Gastroesophageal sphincter (tissue), 4 donors: ENCODE measurements around the gene BAAT. TPM values are rescaled to one million over a fixed set of nuclear protein-coding genes. Genes with fewer than 3 reads are reported as not detected.

Experiments
- ATAC-seq: fragments of 150-250 bp; one replicate; pipeline ENCODE4 v1.9.1; 2016; ENCODE audit warnings: mild to moderate bottlenecking, moderate library complexity
- H3K27ac ChIP-seq, 4 donors: fragments of 200-600 bp; sonication (generic) in 3 of 4; 1 replicate in 3 of 4; 2 replicates in 1 of 4; pipeline ENCODE4 v1.5.1; 2016 to 2019
- H3K27me3 ChIP-seq: fragments of 200-600 bp; sonication (generic); one replicate; pipeline ENCODE4 v1.5.1; 2019
- H3K36me3 ChIP-seq, 2 donors: fragments of 200-600 bp; sonication (generic); one replicate each; pipeline ENCODE4 v1.5.1; 2019; ENCODE audit warnings: control low read depth in 1 of 2
- H3K4me1 ChIP-seq, 3 donors: fragments of 200-600 bp; sonication (generic); 1 replicate in 2 of 3; 2 replicates in 1 of 3; pipeline ENCODE4 v1.5.1; 2016 to 2019; ENCODE audit warnings: control low read depth in 2 of 3
- H3K4me3 ChIP-seq, 2 donors: fragments of 200-600 bp; sonication (generic); one replicate each; pipeline ENCODE4 v1.5.1; 2019; ENCODE audit warnings: mild to moderate bottlenecking in 1 of 2, moderate library complexity in 1 of 2
- H3K9me3 ChIP-seq, 3 donors: fragments of 200-600 bp; sonication (generic); one replicate each; pipeline ENCODE4 v1.5.1; 2017 to 2019; ENCODE audit warnings: control low read depth in 2 of 3
- CTCF ChIP-seq, 4 experiments: fragments of 200-600 bp in 2 of 4; fragments of 450-650 bp in 2 of 4; sonication (generic) in 1 of 4; IDR thresholded peaks; one replicate each; pipeline ENCODE4 v1.5.1; 2017 to 2019; ENCODE audit warnings: antibody characterized with exemption in 4 of 4, mild to moderate bottlenecking in 2 of 4, moderate library complexity in 2 of 4
- EP300 ChIP-seq: sonication (generic); formaldehyde crosslinking; IDR thresholded peaks from one replicate; pipeline ENCODE4 v1.6.1; 2017; ENCODE audit warnings: antibody characterized with exemption, mild to moderate bottlenecking
- POLR2A ChIP-seq, 2 donors: fragments of 450-650 bp; IDR thresholded peaks; one replicate each; pipeline ENCODE4 v1.6.1; 2017; ENCODE audit warnings: antibody characterized with exemption in 2 of 2, mild to moderate bottlenecking in 2 of 2, moderate library complexity in 1 of 2
- POLR2AphosphoS5 ChIP-seq: sonication (generic); formaldehyde crosslinking; IDR thresholded peaks from one replicate; pipeline ENCODE4 v1.6.1; 2017; ENCODE audit warnings: antibody characterized with exemption
- WGBS, 2 donors: methylation state at CpG; one replicate each; pipeline ENCODE4 v1.1.5; 2018; ENCODE audit warnings: low coverage in 1 of 2; 5-methylcytosine and 5-hydroxymethylcytosine counted together
- small RNA-seq, 4 donors: library from RNA; depleted of rRNA; stranded (forward); fragments of <200 nt; gene quantifications; one replicate each; pipeline ENCODE3, GENCODE V24; 2016
- total RNA-seq, 4 donors: library from RNA; depleted of rRNA; stranded (reverse); fragments of >200 nt; gene quantifications; one replicate each; pipeline ENCODE4 v1.1.0, GENCODE V29; 2016

The BAAT gene
- total RNA-seq, 4 donors from 2014 or later: 0.25 TPM; not detected in 3

- Histone ChIP-seq H3K4me1 (no peaks in the 10 kb centered on the region), H3K4me3 (no peak overlapping the region), H3K27ac (no peak overlapping the region), H3K9me3 (no peaks in the 10 kb centered on the region), H3K27me3 (peaks cover 9% of the 10 kb centered on the region), H3K36me3 (no peaks in the 10 kb centered on the region)
- 73 to 78% methylated on average over 2 of the region's 2 CpGs for WGBS, 2 donors
- TF ChIP-seq POLR2A (IDR thresholded peaks at IDR 0.05) (no peak), CTCF (IDR thresholded peaks at IDR 0.05) (no peak), EP300 (no peak), POLR2AphosphoS5 (no peak)
- ATAC-seq: no peak
Observed at GRCh38 chr9:101315112-101315450, 69.7 kb downstream of the BAAT start.

- ATAC-seq: no peak
- Histone ChIP-seq H3K9me3 (no peaks in the 10 kb centered on the region), H3K27ac (no peak overlapping the region), H3K36me3 (no peaks in the 10 kb centered on the region), H3K4me3 (no peak overlapping the region), H3K27me3 (peaks cover 6% of the 10 kb centered on the region), H3K4me1 (no peaks in the 10 kb centered on the region)
- no peak for TF ChIP-seq POLR2AphosphoS5
- whole genome bisulfite sequencing, 2 donors: 88% methylated on average over 8 of the region's 8 CpGs; no CpG with 5 or more reads in 1 of the 2 donors
Observed at GRCh38 chr9:101312661-101313060, 72.1 kb downstream of the BAAT start.

- Histone ChIP-seq H3K4me3 (no peak overlapping the region), H3K4me1 (no peaks in the 10 kb centered on the region), H3K27ac (no peak overlapping the region), H3K36me3 (no peaks in the 10 kb centered on the region), H3K27me3 (peaks cover 6% of the 10 kb centered on the region), H3K9me3 (no peaks in the 10 kb centered on the region)
- ATAC-seq: no peak
- TF ChIP-seq EP300 (no peak), CTCF (IDR thresholded peaks at IDR 0.05) (peak; percentile 55 to 66 (median 58)), POLR2AphosphoS5 (no peak), POLR2A (IDR thresholded peaks at IDR 0.05) (no peak)
- 0 to 23% methylated on average over 3 to 4 of the region's 4 CpGs for WGBS, 2 donors
Observed at GRCh38 chr9:101311758-101312420, 72.9 kb downstream of the BAAT start.

GRCh38 chr9:101311191-101311590, 73.6 kb downstream of the BAAT start:
- Histone ChIP-seq H3K27me3 (peaks cover 6% of the 10 kb centered on the region), H3K4me1 (no peaks in the 10 kb centered on the region), H3K36me3 (no peaks in the 10 kb centered on the region), H3K27ac (no peak overlapping the region), H3K4me3 (no peak overlapping the region), H3K9me3 (no peaks in the 10 kb centered on the region)
- no peak for ATAC-seq
- TF ChIP-seq CTCF (IDR thresholded peaks at IDR 0.05) (no peak), POLR2AphosphoS5 (no peak)
- WGBS, 2 donors: 25 to 28% methylated on average over 2 of the region's 2 CpGs

Small RNA genes lying within 50 kb of the gene (small RNA-seq; reads per million reads assigned to genes)
- 0 reads per million in 4 donors for gene RF00322

Other genes with a start within 250 kb of the BAAT start
- gene MRPL50, start 13.6 kb upstream of the BAAT start, total RNA-seq: 10 to 100 TPM; 11.3 to 14.8 (median 13.4) TPM
- 10 to 100 TPM; 19.0 to 21.9 (median 20.5) TPM for gene ZNF189, start 13.8 kb upstream of the BAAT start, total RNA-seq
- gene ALDOB, start 50.8 kb upstream of the BAAT start, total RNA-seq: not detected
- 10 to 100 TPM; 23.6 to 40.7 (median 32.7) TPM for gene RNF20, start 148.8 kb upstream of the BAAT start, total RNA-seq
- gene PPP3R2, start 210.0 kb upstream of the BAAT start, total RNA-seq: not detected